Iris pigment epithelial cell (primary cell): ENCODE measurements around the gene SLC12A4.
"Not testable (repeated sequence)": the region's sequence is repeated elsewhere in the genome, so short reads cannot be mapped to it uniquely, and the experiment has no call there.

Source experiments
- DNase-seq: peaks from one replicate; pipeline ENCODE4 v3.0.0-alpha.2; 2011; ENCODE audit warnings: low read depth

Gene SLC12A4

GRCh38 chr16:67987460-67988160 lies 19.2 kb upstream of the SLC12A4 start:
- no peak for DNase-seq

DNA sequence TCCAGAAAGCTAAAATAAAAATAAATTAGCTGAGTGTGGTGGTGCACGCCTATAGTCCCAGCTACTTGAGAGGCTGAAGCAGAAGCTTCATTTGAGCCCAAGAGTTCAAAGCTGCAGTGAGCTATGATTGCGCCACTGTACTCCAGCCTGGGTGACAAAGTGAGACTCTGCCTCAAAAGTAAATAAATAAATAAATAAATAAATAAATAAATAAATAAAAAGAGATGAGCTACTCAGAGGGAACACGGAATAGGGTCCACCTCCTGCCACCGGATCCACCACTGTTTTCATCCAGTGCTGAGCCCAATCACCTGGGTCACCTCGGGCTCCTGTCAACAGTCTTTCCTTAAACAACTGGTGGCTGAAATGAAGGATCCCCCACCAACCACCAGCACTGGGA lies 18.5 kb upstream of the SLC12A4 start:
- no peak for DNase-seq

GRCh38 chr16:67982011-67982696 lies 13.7 kb upstream of the SLC12A4 start:
- no peak for DNase-seq

- DNase-seq = no peak
Observed at GRCh38 chr16:67979955-67980678, 11.7 kb upstream of the SLC12A4 start, which contains the start of gene DPEP3. DPEP3 (minus strand) TSS chr16:67980499; CDS start chr16:67980380, 119 bp downstream.

DNA sequence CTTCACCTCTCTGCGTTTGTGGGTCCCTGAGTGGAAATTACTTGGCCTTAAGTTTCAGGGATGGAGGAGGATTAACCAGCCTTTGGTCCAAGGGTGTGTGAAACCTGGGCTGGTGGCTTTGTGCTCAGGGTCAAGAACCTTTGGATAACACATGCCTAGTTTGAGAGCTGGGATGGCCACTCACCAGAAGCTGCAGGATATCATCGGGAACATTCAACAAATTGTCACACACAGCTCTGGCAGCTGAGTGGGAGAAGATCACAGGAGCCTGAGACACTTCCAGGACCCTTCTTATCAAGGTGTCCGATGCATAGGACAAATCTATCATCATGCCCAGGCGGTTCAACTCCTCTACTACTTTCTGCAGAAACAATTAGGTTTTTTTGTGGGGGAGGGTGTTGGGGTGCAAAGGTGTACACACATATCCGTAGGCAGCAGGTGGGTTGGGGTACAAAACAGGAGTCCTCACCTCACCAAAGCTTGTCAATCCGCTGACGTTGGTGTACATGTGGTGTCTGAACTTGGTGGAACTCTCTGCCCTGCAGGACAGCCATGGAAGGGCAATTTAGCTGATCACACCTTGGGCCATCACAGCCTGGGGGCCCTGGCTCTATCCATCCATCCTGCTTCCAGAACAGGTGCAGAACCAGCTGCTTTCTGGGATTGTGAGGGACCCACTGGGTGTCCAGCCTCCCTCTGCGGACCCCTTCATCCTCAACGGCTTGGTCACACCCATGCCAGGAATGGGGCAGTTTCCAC lies 9.2 kb upstream of the SLC12A4 start:
- DNase-seq = no peak

GRCh38 chr16:67977005-67977404 lies 8.6 kb upstream of the SLC12A4 start:
- no peak for DNase-seq

GRCh38 chr16:67976205-67976604 lies 7.8 kb upstream of the SLC12A4 start:
- no peak for DNase-seq

- DNase-seq = no peak
Observed at GRCh38 chr16:67975321-67976105, 7.1 kb upstream of the SLC12A4 start.

DNA sequence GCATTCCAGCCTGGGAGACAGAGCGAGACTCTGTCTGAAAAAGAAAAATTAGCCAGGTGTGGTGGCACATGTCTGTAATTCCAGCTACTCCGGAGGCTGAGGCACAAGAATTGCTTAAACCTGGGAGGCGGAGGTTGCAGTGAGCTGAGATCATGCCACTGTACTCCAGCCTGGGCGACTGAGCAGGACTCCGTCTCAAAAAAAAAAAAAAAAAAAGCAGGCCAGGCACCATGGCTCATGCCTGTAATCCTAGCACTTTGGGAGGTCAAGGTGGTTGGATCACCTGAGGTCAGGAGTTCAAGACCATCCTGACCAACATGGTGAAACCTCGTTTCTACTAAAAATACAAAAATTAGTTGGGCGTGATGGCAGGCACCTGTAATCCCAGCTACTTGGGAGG lies 3.8 kb upstream of the SLC12A4 start:
- DNase-seq = not testable (repeated sequence)

DNA sequence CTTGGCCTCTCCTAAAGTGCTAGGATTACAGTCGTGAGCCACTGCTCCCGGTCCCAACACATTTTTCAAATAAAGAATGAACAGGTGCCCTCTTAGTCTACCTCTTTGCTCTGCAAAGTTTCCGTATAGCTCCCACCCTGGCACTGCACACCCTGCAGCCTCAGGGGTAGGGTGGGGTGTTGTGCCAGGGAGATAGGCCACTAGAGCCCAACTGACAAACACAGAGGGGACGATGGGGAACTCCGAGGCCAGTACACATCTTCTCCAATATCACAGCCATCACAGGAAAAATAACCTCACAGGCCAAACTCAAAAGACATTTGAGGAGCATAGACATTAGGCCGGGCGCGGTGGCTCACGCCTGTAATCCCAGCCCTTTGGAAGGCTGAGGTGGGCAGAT lies 2.7 kb upstream of the SLC12A4 start:
- no peak for DNase-seq

DNA sequence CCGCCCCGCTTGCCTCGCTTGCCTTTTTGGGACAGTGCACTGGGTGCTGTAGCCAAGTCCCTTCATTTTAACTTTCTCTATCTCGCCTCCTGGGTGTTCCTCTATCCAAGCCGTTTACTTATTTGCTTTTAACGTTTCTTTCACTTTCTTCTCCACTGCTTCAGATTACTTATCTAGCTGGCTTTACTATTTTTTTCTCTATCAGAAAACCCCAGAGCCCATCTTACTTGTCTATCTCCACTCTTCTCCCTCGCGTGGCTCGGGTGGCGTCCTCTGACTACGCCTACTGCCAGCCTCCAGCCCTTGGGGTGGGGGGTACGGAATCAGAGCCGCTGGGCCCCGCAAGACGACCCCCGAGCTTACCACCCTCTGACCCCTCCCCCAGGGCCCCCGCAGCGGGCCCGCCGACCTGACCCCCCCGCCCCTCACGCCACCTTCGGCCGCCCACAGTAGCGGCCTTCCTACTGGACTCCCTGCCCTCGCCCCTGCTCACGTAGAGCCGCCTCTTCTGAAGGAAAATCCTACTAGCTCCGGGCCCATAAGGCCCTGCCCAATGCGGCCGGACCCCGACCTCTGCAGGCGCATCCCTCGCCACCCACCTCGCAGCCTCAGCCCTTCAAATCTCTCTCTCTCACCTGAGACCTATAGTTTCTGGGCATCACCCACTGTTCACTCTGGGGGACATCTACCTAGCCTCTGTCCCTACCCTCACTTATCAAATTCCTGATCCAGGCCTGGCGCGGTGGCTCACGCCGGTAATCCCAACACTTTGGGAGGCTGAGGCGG lies 1.0 kb upstream of the SLC12A4 start:
- peak; percentile 34 for DNase-seq

DNA sequence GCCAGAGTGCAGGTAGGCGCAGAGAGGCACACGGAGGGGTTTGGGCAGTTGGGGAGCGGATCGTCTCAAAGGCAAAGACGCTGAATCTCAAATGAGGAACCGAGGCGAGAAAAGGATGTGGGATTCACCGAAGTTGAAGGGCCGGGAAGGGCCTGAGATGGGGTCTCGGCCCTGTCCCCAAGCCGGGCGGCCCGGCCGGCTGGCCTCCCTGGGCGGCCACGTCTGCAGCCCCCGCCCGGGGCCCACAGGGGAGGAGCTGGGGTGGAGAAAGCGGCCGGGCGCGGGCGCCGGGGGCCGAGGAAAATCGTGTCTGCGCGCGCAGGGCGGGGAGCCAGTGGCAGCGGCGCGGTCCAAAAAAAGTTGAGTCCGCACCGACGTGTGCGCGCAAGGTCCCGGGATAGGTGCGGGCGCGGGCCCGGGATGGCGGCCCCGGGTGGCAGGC lies 458 bp downstream of the SLC12A4 start:
- peak; percentile 36 for DNase-seq

DNA sequence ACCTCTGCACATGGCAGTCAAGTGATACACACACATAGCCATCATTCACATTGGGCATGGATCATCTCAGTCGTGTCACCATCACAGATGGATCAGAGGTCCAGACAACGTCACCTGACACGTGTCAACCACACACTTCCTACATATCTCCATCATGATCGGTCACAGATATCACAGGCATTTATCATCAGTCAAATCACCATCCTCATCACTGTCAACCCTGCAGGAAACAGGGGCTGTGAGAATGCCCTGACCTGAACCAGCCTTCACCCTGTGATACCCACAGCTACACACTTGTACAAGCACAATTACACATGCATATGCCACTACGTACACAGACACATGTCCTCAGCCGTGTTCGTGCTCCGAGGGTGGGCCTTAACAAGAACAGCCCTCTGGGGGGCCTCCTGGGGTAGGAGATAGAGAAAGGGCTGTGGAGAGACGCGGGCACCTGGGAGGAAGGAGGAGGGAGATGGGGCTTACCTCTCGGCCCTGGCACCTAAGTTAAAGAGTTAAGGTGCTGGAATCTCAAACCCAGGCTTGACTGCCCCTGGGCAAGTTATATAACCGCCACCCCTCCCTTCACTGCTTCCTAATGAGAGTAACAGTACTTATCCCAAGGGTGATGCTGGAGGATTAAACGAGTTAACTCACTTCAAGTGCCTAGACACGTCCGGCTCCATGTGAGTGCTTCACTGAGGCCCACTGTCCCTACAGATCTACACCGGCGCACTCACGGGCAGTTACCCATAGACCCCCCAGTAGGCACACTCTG lies 1.1 kb downstream of the SLC12A4 start:
- DNase-seq = peak; percentile 33

DNA sequence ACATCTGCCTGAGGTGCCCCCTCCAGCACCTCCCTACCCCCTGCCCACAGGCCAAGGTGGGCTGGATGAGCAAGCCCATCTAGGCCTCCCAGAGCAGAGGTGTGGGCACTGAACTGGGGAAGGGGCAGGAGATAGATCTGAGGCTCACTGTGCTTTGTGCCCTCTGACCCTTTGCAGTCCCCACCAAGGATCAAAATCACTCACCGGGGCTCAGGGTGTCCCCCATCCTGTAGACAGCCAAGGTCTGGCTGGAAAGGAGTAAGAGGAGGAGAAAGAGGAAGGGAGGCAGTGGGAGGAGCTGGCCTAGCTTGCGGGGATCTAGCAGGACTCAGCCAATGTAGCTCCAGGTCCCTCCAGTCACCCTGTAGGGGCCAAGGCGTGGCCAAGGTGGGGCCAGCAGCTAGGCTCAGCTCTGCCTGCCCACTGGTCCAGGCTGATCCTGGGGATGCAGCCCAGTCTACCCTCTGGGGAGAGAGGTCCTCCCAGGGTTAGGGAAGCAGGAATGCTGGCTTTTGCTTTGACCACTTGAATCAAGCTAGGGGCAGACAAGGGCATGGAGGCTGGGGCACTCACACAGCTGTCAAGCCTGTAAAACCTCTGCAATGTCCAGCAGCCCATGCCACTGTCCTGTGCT lies 1.8 kb downstream of the SLC12A4 start:
- DNase-seq = peak; percentile 53

DNA sequence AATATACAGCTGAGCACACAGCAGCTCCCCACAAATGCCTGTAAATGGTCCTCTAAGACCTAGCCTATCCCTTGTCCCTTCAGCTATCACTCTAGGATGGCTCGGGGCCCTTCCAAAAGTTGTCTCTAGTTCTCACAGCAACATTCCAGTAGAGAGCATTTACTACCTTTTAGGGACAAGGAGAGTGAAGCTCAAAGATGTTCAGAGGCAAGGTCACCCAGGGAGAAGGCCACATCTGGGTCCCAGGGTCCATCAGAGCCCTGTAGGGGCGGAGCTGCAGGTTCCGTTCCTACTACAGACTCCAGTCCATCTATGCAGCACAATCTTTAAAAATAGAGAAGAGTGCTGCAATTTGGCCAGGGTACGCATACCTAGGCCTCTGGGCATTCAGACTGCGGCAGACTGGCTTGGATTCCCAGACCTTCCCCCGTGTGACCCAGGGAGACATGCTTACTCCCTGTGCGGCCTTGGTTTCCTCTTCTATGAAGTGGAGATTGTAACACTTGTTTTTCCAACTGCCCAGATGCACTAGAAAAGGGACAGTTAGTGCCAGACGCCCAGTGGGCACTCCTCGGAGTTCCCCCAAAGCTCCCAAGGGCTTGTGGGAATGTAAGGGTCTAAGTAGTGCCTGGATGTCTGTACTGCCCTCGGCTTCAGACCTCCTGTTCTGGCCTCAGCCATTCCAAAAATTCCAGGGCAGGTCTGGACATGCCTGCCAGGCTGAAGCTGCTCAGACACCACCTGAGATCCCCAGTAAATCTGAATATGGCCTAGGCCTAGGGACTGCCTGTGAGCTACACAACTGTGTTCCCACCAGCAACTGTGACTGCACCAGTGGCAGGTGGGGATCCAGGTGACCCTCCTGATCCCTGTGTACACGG lies 2.5 kb downstream of the SLC12A4 start:
- peak; percentile 41 for DNase-seq

GRCh38 chr16:67964477-67965131 lies 3.8 kb downstream of the SLC12A4 start:
- DNase-seq = no peak

DNA sequence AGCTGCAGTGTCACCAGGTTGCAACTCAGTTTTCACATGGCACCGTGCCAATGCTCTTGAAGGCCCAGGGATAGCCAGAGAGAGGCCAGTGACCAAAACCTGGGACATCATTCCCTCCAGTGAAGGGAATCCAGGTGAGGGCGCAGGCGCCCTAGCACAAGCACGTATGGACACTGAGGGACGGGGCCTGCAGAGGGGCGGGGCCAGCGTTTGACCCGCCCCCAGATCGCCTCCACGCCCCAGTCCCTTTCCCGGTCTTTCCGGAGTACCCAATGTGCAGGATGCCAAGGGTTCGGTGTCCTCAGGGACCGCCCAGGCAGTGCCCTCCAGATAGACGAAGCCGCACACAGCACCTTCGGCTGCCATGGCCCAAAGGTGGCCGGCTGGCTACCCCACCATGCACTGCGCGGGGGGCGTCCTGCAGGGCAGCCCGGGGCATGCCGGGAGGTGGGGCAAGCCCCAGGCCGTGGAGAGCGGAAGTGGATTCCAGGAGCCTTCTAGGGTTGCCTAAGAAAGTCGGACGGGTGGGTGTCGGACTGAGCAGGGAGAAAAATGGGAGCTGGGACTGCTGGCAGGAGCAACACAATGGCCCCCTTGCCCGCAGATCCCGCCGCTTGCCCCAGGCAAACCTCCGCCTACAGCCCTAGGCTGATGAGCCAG lies 4.6 kb downstream of the SLC12A4 start:
- no peak for DNase-seq
